Activated CD8-positive, alpha-beta memory T cell treated with anti-CD3 and anti-CD28 coated beads for 48 hours (primary cell): ENCODE measurements around the gene KIF26B.
"Not testable (repeated sequence)": the region's sequence is repeated elsewhere in the genome, so short reads cannot be mapped to it uniquely, and the experiment has no call there.

Experiments used
- DNase-seq, 3 experiments: peaks; one replicate each; pipeline ENCODE4 v3.0.0-alpha.2; 2020; ENCODE audit warnings: low read depth in 2 of 3, low spot score in 2 of 3

Gene KIF26B

DNA sequence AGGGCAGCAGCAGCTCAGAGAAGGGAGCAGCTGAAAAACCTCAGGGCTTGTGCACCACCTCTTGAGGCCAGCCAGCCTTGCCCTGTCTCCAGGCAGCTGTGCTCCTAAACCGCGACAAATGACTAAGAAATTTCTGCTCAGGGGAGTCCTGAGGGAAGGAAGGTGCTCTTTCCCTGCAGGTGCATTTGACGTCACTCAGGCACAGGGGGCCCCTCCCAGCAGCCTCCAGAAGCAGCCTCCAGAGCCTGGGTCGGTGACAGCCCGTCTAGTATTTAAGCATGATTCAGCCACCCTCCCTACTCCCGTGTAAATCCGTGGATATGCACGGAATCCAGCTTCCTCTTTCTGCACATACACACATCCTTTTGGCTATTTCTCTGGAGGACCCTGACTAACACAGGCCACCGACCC, 560.5 kb downstream of the KIF26B start:
- no peak for DNase-seq

DNA sequence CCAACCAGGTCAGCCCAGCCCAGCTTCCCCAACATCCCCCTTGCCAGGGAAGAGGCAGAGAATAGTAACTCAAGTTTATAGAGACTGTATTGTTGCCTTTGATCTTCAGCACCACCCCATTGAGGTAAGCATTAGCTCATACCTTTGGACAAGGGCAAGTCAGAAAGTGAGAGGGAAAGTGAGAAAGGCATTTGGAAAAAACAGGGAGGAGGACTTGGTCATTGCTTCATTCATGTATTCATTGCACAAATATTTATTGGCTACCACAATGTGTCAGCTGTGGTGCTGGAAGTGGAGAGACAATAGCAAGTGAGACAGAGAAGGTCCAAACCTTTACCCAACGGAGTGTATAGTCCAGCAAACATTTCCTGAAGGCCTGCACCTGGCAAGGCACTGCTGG, 561.2 kb downstream of the KIF26B start:
- DNase-seq: no peak

DNA sequence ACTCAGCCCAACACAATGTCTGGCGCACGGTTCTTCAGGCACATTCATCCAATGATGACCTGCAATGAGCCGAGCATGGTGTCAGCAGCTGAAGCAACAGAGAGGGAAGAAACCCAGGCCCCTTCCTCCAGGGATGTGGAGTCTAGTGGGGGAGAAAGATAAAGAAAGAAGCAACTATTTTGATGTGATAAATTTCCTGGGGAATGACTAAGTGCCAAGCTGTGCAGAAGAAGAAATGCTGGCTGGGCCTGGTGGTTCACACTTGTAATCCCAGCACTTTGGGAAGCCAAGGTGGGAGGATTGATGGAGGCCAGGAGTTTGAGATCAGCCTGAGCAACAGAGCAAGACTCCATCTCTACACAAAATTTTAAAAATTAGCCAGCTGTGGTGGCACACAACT, 561.8 kb downstream of the KIF26B start:
- no peak for DNase-seq

DNA sequence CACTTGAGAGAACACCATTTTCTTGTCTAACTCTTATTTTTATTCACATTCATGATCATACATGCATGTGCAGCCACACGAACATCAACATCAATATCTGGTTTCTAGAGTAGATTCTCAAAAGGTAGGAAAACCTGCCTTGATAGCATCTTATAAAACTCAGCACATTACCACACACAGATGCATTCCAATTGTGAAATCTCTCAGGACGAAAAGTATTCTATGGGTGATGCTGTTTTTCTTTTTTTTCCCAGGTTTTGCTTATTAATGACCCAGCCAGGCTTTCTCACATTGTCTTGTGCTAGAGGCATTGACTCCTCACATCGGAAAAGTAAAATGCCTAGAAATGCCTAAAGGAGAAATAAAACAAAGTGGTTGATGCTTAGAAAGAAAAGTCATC, 562.8 kb downstream of the KIF26B start:
- no peak for DNase-seq

DNA sequence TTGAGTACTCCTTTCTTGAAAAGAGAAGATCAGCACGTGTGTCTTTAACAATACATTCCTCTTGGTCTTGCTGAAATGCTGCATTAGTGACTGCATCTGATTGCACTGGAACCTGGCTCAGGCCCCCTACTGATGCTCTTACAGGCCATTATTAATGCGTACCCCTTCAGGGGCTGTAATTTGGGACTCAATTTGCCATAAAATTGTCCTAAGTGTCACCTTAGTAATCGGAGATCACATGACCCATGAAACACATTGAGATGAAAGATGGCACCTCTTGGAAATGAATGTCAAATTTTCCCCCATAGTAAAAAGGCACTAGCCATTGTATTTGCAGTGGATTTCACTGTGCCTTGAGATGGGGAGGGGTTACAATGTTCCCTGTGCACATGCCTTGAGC, 563.3 kb downstream of the KIF26B start:
- no peak for DNase-seq

DNA sequence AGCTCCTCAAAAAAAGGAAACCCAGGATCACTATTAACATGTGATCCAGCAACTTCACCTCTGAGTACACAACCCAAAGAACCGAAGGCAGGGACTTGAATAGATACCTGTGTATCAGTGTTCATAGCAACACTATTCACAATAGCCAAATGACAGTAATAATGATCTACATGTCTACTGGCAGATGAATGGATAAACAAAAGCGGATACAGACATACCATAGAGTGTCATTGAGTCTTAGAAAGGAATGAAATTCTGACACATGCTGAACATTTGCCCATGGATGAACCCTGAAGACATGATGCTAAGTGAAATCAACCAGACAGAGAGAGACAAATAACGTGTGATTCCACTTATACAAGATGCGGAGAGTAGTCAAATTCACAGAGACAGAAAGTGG, 564.2 kb downstream of the KIF26B start:
- DNase-seq: no peak

DNA sequence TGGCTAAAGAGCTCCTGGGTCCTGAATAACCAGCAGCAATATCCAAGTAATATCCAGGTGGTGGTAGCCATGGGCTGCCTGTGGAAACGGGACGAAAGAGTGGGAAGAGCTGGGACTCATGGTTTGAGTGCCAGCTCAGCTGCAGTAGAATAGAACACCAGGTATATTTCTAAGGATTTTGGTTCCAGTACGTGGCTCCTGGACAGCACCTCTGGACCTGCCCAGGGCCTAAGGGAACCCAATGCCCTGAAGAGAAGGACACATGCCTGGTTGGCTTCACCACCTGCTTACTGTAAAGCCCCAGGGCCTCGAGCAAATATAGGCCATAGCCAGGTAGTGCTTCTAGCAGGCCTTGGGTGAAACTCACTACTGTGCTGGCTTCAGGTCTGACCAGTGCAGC, 566.7 kb downstream of the KIF26B start:
- no peak for DNase-seq

DNA sequence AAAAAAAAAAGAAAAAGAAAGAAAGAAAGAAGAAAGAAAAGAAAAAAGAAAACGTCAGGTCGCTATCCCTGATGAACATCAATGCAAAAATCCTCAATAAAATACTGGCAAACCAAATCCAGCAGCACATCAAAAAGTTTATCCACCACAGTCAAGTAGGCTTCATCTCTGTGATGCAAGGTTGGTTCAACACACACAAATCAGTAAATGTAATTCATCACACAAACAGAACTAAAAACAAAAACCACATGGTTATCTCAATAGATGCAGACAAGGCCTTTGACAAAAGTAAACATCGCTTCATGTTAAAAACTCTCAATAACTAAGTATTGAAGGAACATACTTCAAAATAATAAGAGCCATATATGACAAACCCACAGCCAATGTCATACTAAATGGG, 573.2 kb downstream of the KIF26B start:
- not testable (repeated sequence) for DNase-seq

DNA sequence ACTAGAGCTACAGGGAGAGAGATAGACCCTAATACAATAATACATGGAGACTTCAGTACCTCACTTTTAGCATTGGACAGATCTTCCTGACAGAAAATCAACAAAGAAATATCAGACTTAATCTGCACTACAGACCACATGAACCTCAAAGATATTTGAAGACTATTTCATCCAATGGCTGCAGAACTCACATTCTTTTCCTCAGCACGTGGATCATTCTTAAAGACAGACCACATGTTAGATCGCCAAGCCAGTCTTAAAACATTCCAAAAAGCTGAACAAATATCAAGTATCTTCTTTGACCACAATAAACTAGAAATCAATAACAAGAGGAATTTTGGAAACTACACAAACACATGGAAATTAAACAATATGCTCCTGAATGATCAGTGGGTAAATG, 576.0 kb downstream of the KIF26B start:
- no peak for DNase-seq

DNA sequence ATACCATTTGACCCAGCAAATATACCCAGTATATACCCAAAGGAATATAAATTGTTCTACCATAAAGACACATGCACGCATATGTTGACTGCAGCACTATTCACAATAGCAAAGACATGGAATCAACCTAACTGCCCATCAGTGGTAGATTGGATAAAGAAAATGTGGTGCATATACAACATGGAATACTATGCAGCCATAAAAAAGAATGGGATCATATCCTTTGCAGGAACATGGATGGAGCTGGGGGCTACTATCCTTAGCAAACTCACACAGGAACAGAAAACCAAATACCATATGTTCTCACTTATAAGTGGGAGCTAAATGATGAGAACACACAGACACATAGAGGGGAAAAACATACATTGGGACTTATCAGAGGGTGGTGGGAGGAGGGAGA, 585.6 kb downstream of the KIF26B start:
- not testable (repeated sequence) for DNase-seq

DNA sequence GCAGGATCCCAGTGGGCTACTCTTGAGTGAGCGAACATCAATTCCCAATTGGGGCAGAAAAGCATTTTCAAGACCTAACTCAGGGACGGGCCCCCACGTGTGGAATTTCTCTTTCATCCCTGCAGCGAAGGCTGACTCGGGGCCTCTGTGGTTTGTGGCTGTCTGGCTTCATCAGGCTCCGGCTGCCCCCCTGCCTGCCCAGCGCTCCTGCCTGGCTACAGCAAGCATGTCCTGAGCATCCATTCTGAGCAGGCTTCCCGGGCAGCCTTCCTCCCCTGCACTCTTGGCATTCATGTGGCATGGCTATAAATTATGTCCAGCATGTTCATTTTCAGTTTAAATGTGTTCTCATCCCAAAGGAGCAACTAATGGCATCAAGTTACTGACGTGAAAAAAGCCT, 588.1 kb downstream of the KIF26B start:
- no peak for DNase-seq

DNA sequence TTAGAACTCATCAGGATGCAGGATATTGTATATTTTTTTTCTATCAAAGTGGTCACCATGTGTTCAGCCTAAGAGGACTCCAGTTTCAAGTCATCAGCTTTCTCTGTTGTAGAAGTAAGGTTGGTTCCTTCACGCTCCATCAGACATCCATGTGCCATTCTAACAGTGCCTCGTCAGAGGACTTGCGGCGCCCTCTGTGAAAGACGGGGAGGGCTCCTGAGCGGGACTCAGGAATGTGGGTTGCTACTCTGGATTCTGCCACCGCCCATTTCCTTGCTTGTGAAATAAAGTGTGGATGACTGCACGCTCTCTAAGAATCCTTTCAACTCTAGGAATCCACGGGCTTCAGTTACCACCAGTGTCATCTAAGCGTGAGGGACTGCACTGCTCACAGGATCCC, 593.5 kb downstream of the KIF26B start:
- DNase-seq: no peak

DNA sequence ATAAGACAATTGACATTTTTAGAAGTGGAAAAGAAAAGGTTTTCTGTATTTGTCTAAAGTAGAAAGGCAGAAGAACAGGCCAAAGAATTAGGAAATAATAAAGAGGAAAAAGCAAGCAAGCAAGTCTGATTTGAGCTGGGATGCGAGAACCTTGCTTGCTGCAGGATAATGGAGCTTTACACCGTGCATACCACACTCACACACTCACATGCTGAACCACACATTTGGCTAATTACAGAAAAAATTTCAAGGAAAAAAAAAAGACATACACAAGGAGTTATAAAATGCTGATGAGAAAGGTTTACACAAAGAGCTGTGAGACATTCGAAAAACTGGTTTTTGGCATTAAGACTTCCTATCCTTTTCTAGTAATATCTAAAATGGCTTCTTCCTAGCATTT, 593.9 kb downstream of the KIF26B start:
- DNase-seq: no peak

DNA sequence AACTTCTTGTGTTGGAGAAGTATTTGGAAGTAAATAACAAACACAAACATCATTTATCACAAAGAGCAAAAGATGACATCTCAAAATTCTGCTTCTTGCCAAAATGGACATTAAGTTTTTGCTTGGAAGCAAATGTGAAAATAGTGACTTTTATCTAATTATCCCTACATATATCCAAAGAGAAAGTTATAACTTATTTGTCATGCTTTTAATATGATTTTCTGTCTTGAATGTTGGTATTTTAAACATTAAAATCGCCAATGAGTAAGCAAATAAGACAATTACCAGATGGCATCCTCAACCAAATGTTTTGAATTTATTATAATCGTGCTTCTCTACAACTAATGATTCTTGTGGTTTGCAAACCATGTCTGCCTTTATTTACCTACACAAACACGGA, 594.3 kb downstream of the KIF26B start:
- no peak for DNase-seq

DNA sequence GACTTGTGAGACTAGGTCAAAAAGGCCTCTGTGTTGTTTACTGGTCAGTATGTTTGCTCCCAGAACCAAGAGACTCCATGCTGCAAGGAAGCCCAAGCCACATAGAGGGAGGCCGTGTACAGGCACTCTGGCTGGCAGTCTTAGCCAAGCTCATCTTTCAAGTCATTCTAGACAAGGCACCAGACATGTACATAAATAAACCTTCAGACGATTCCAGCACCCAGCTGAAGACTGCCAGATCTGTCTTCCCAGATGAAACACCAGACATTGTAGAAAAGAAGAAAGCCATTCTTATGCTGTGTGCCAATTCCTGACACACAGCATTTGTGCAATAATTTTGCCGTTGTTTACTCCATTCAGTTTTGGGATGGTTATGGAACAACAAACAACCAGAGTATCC, 595.5 kb downstream of the KIF26B start:
- no peak for DNase-seq

DNA sequence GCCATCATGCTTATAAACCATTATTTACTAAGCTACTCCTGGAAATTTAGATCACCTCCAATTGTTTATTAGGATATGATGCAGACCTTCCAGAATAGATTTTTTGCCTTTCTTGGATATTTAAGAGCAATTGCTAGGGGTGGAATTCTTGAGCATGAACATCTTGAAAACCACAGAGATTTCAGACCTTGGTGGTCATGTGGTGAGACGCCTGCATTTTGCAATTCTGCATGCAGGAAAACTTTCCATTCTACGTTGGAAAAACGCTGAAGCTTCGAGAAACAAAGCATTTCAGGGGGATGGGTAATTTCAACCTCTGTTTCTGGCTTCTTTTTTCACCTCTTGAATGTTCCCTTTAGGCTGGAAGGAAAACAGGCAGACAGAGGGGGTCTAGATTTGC, 596.3 kb downstream of the KIF26B start:
- DNase-seq: no peak

DNA sequence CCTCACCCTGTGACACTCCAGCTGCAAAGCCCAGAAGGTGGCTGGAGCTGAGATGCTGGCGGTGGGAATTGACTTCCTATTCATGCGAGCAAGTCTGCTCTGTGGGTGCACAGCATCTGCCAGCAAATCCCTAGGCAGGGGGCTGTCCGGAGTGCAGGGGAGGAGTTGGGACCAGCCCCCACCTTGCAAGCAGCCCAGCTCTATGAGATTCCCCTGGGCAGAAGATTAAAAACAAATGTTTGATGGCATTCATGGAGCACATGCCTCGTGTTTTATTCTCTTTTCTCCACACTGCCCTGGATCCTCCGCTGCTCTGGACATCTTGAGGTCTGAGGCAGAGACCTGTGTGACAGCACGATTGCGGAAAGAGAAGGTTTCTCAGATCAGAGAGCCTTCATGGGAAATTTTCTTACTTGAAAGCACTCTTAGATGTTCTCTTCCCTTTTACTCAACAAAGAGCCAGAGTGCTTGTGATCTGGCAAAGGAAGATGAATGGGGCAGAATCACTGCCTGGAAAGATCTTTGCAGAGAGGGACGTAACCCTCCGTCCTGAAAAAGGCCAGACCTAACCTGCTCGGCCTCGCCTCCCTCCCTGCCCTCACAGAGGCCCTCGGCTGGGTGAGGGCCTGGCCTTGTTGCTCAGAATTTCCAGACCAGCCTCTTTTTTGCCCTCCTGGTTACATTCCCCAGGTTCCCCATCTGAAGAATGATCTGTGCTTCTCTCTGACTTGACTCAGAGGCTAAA, 597.1 kb downstream of the KIF26B start:
- no peak for DNase-seq

DNA sequence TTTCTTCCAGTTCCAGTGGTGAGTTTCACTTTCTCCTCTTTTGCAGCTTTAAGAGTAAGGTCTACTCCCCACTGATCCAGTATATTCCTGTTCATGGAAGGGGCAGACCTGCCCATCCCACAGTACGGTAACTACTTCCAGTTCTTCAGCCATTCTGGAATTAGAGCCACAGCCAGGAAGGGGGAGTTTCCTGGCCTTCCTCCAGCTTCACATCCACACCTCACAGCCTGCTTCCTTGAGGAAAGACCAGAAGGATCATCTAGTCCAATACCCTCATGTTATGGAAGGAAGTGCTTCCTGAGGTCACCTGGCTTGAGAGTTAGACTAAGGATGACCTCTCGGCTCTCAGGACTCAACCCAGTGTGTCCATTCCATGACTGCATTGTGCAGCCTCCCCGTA, 597.8 kb downstream of the KIF26B start:
- no peak for DNase-seq

DNA sequence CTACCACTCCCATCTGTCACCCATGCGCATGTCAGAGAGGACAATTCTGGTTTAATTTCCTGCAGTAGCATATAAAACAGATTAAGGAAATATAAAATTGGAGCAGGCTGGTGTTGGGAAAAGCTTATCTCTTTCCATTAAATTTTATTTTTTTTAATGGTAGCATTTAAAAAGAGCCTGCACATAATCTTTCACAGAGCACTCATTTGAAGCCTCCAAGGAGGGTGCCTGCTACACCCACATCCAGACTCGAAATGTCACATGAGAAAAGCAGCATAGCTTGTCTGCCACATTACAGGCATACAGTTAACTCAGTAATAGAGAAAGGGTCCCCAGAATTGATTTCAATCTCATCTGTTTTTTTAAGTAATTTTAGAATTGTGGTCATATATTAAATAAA, 599.0 kb downstream of the KIF26B start:
- DNase-seq: no peak

DNA sequence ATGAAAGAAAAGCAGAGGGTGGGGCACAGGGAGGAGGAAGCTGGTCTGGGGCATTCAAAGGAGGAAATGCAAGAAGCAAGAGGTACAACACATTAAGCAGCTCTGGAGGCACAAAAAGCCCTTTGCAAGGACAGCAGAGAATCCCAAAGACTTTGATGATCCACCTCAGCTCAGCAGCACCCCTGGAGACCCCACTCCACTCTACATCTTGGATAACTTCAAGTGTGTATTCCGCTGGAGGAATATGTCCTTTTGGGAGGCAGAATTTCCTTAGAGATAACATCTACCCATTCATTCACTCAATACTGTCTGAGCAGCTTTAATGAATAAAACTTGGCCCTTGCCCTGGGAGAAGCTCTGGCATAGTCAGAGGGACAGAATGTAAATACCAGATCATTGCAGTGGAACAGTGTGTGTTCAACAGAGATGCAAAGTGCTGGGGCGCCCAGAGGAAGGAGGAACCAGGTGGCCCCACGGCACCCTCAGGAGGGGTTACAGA, 599.7 kb downstream of the KIF26B start:
- no peak for DNase-seq
